Measurements from ENCODE around the gene SCIMP.
"Not testable (repeated sequence)": the region's sequence is repeated elsewhere in the genome, so short reads cannot be mapped to it uniquely, and the experiment has no call there.

Gene SCIMP

DNA sequence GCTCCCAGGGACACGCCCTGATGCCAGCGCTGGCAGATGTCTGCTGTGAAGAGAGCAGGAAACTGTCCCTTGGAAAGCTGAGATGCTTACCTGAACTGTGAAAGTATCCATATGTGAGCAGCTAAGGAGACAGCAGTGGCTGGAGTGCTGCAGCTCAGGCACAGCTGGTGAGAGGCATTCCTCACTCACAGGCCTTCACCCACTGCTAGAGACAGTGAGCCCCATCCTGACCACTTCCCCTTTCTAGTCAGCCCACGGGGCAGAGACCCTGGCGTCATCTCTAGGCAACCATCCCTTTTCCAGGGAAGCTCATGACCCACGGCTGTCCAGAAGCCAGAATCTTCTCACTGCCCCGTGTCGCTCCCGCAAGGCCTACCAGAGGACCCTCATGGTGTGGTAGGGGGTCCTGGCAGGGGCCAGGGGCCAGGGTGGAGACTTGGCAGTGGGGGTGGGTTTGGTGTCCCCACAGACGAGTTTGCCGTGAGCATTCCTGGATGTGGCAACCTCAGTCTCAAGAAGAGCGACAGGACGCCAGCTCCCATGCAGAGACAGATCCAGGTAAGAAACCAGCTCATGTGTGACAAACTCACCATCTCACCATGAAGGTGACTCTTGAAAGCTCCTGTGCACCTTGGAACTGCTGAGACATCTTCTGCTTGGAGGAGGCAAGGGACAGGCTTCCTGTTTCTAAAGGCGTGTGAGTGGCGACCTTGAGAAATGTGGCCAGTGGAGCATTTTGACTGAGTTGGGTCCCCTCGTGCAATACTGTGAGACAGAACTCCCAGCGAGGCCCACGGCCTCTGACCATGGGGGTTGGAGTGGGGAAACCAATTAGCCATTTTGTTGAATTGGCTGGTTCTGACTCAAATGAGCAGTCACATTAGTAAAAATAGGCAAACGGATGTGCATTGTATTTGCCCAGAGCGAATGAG, at the start of gene SCIMP:
Gene SCIMP (minus strand): TSS at position 216 of the 932 bp plus-strand sequence. CDS start 105 bp downstream, at position 111.
- DNase-seq: no peak

DNA sequence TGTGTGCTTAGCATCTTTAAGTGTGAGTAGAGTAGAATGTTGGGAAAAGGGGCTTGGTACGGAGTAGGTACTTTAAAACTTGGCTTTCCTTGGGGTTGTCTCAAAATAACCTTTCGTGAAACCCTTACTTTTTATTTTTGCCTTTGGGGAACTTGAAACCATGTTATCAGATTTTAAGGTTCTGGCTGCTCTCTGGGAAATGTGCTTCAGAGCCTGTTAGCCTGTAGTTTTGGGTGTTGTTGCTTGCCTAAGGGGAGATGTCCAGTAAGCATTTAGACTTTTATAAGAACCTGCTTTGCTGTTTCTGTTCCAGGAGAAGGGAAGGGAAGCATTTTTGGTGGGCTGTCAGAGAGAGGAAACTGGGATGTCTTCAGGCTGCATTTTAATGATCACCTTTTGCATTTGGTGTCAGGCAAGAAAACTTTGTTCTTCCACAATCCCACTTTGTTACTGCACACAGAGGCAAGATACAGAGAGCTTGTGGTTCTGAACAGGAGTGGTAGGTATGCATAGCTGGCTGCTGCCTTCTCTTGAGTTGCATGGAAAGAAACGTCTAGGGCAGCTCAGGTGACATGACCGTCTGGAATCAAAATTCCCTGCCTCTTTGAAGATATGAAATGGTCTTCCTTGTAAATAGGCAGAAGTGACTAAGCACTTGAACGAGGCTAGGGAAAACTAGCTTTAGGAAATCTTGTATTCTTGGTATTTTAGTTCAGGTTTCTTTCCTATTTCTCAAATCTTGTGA, 49.1 kb upstream of the SCIMP start:
- no peak for DNase-seq

DNA sequence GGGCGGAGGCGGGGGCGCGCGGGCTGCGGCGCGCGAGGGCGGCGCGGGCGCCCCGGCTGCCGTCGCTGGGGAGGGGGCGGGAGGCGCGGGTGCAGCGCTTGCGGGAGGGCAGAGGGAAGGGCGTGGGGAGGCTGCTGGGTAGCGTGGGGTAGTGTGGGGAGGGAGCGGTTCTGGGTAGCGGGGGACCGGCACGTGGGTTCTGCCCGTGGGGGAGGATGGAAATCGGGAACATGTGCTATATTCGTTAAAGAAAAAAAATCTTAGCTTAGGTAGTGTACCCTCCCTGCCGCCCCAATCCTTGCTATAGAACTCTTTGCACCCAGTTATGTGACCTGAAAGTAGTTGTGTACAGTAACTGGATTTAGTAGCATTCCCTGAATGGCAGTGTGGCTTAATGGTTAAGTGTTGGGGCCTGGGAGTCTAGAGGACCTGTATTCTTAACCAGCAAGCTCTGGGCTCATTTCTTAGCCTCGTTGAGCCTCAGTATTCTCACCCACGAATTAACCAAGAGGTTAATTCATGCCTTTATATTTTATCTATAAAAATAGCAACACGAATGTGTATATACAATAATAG, 48.1 kb upstream of the SCIMP start:
- no peak for DNase-seq

- peak; percentile 90 for DNase-seq
These were observed 47.4 kb upstream of the SCIMP start, which contains the start of gene RABEP1 for GRCh38 chr17:5281814-5282641. Gene RABEP1, plus strand, starts transcription at chr17:5282284. Its CDS starts 203 bp downstream, at chr17:5282487.

DNA sequence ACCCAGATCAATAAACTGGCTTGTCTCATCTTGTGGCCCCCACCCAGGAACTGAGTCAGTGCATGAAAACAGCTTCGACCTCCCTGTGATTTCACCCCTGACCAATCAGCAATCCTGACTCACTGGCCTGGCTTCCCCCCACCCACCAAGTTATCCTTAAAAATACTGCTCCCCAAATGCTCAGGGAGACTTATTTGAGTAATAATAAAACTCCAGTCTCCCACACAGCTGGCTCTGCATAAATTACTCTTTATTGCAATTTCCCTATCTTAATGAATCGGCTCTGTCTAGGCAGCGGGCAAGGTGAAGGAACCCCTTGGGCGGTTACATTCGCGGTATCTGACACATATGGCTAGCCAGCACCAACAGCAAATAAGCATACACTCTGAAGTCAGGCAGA, 37.7 kb upstream of the SCIMP start:
- DNase-seq: no peak

GRCh38 chr17:5269241-5269960, 34.7 kb upstream of the SCIMP start:
- no peak for DNase-seq

- no peak for DNase-seq
These were observed 30.2 kb upstream of the SCIMP start for GRCh38 chr17:5264893-5265292.

GRCh38 chr17:5263441-5263840, 28.8 kb upstream of the SCIMP start:
- no peak for DNase-seq

DNA sequence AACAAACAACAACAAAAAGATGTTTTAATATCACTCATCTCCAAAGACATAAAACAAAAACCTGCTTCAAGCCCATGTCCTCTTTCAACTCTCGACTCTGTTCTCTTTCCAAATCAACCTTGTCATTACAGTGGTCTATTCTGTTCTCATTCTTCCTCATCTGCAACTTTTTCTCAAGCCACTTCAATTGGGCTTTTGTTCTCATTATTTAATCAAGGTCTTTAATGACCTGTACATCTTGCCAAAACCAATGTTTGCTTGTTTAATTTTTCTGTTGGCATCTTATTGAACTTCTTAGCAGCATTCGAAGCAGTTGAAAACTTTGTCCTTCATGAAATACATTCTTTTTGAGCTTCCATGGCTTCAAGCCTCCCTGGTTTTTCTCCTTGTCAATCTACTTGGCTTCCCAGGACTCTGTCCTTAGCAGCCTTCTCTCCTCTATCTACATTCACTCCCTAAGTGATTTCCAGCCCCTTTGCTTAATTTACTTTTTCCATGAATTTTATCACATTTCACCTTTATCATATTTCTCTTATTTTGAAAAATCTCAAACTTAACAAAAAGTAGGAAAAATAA, 27.8 kb upstream of the SCIMP start:
- no peak for DNase-seq

DNA sequence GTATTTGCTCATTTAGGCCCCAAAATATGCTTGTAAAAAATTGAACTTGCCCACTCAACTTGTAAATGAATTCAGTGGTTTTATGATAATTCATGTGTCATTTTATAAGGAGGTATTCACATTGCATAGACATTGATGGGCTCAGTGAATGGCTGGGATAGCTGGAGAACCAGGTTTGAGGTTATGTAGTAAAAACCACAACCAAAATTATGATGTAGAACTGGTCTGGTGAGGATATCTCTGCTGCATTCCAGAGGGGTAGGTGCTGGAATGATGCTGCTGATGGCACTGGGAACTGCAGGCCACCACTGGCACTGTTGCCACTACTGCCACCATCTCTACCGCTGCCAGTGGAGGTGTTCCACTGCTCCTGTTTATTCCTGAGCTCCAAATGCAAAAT, 25.9 kb upstream of the SCIMP start:
- DNase-seq: no peak

GRCh38 chr17:5257124-5257523, 22.5 kb upstream of the SCIMP start:
- no peak for DNase-seq

- no peak for DNase-seq
These were observed 20.4 kb upstream of the SCIMP start for GRCh38 chr17:5254903-5255521.

DNA sequence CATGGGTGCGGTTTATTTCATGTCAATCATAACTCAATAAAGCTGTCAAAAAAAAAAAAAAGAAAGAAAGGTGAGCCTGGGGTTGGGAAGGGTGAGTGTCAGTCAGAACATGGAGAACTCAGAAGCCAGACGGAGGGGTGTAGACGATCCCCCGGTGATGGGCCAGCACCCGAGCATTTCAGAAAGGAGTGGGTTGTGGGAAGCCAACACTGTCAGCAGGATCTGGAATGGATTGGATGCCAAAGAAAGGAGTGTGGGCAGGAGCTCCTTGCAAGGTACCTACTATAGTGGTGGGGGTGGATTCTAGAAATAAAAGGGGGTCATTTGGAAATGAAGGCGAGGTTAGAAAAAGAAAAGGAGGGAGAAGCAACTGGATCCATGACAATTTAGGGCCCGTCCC, 19.8 kb upstream of the SCIMP start:
- DNase-seq: no peak

DNA sequence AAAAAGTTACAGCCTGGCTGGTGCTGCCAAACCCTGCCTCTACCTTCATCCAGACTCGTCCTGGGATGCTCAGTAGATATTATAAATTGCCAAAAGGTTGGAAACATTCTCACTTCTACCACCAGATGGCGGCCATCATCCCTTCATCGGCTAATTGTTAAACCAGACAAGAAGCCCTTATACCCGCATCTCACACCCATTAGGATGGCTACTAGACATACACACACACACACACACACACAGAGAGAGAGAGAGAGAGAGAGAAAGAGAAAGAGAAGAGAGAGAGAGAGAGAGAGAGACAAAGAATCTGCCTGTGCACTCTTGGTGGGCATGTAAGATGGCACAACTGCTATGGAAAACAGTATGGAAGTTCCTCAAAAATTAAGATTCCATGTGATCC, 15.0 kb upstream of the SCIMP start:
- DNase-seq: peak; percentile 82

DNA sequence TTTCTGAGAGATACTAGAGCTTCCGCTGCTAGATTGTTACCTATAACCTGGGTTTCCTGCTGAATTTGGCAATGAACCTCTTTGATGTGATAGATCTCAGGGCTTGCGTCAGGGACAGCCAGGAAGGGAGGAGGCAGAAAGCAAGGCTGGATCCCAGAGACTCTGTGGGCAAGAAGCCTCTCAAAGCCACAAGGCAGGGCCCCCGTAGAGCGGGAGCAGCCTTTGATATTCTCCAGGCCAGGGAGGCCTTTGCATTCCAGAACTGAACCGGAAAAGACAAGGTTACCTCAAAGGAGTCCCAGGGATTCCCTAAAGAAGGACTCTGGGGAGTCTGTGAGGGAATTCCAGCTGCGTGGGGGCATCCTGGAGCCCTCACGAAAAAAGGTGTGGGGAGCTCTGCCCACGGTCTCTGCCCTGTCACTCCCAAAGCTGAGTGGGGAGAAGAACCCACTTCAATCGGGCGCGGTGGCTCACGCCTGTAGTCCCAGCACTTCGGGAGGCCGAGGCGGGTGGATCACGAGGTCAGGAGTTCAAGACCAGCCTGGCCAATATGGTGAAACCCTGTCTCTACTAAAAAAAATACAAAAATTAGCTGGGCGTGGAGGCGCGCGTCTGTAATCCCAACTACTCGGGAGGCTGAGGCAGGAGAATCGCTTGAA, 14.3 kb upstream of the SCIMP start:
- peak; percentile 15 for DNase-seq

GRCh38 chr17:5247621-5248020, 13.0 kb upstream of the SCIMP start:
- no peak for DNase-seq

DNA sequence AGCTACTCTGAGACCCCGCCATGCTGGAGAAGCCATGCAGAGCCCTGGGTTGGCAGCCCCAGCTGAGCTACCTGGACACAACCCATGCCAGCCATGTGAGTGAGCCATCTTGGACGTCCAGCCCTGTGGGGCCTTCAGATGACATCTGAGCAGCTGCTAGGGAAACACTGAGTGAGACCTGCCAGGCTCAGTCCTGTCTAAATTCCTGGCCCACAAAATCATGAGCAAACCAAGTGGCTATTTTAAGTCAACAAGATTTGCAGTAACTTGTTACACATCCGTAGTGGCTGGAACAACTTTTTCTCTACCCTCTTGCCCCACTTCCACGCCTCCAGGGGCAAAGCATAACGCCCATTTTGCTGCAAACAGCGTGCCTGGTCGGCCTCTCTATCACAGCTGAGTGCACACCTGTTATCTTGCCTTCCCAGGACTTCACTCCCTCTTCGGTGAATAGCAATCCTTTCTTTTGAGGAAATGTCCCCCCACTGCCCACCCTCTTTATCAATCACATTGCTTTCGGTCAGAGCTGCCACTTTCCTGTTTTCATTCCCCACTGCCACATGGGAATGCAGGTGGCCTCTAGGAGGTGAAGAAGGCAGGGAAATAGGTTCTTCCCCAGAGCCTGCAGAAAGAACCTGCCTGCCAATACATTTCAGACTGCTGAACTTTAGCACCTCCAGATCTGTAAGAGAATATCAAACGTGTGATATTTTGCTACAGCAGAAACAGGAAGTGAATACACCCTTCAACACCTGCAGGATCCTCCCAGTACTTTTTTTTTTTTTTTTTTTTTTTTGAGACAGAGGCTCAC, 7.4 kb upstream of the SCIMP start:
- no peak for DNase-seq

GRCh38 chr17:5239769-5240168, 5.1 kb upstream of the SCIMP start:
- not testable (repeated sequence) for DNase-seq

DNA sequence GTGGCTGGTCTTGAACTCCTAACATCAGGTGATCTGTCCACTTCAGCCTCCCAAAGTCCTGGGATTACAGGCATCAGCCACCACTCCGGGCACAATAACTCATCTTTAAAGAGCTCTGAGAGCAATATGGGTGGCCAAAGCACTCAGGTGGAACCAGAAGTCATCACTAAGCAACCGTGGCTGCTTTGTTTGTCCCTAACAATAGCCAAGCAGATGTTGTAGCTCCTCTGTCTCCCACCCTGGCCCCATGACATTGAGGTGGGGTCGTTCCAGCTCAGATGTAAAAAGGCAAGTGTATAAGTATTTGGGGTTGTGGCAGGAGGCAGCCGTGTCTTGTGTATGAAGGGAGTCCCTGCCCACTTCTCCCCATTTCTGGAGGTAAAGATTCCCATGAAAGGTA, 3.7 kb upstream of the SCIMP start:
- no peak for DNase-seq

Data from fibroblast of upper back skin (primary cell).